ENCODE results near the gene CAMTA1. TPM values are rescaled to one million over a fixed set of nuclear protein-coding genes. Genes with fewer than 3 reads are reported as not detected.

The CAMTA1 gene
- total RNA-seq, 1 donor: 56.1 TPM

- no peak for DNase-seq (ENCODE audit: low read depth)
- no peak overlapping the region for H3K4me3 ChIP-seq (ENCODE audit: low read depth, low read length)
- TF ChIP-seq, protein P1, sequence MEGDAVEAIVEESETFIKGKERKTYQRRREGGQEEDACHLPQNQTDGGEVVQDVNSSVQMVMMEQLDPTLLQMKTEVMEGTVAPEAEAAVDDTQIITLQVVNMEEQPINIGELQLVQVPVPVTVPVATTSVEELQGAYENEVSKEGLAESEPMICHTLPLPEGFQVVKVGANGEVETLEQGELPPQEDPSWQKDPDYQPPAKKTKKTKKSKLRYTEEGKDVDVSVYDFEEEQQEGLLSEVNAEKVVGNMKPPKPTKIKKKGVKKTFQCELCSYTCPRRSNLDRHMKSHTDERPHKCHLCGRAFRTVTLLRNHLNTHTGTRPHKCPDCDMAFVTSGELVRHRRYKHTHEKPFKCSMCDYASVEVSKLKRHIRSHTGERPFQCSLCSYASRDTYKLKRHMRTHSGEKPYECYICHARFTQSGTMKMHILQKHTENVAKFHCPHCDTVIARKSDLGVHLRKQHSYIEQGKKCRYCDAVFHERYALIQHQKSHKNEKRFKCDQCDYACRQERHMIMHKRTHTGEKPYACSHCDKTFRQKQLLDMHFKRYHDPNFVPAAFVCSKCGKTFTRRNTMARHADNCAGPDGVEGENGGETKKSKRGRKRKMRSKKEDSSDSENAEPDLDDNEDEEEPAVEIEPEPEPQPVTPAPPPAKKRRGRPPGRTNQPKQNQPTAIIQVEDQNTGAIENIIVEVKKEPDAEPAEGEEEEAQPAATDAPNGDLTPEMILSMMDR (IDR thresholded peaks at IDR 0.05; ENCODE audit: insufficient read depth, low read depth, low read length): no peak
Measured at GRCh38 chr1:7457811-7458210, 672.6 kb downstream of the CAMTA1 start.

GRCh38 chr1:7458946-7459345 lies 673.7 kb downstream of the CAMTA1 start:
- H3K4me3 ChIP-seq (ENCODE audit: low read depth, low read length): no peak overlapping the region
- no peak for DNase-seq (ENCODE audit: low read depth)
- TF ChIP-seq, protein P1 (IDR thresholded peaks at IDR 0.05; ENCODE audit: insufficient read depth, low read depth, low read length): no peak

DNA sequence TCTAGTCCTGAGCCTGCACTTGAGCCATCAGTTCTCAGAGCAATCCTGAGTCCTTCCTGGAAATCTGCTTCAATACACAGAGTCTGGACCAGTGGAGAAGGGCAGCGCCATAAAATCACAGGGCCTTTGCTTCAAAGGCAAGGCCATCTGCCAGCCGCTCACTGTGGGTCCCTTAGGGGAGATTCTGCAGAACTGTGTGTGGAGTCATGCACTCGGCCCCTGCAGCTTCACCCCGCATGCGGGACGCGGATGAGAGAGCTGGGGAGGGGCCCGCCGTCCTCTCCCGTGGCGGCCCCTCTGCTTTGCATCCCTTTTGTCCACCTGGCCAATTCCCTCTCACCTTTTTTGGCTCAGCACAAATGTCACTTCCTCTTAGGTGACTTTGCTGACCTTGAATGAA lies 674.7 kb downstream of the CAMTA1 start:
- TF ChIP-seq, protein P1 (IDR thresholded peaks at IDR 0.05; ENCODE audit: insufficient read depth, low read depth, low read length): no peak
- H3K4me3 ChIP-seq (ENCODE audit: low read depth, low read length): no peak overlapping the region
- DNase-seq (ENCODE audit: low read depth): no peak

GRCh38 chr1:7460807-7461206 lies 675.6 kb downstream of the CAMTA1 start:
- DNase-seq (ENCODE audit: low read depth): no peak
- H3K4me3 ChIP-seq (ENCODE audit: low read depth, low read length): no peak overlapping the region
- TF ChIP-seq, protein P1 (IDR thresholded peaks at IDR 0.05; ENCODE audit: insufficient read depth, low read depth, low read length): no peak

DNA sequence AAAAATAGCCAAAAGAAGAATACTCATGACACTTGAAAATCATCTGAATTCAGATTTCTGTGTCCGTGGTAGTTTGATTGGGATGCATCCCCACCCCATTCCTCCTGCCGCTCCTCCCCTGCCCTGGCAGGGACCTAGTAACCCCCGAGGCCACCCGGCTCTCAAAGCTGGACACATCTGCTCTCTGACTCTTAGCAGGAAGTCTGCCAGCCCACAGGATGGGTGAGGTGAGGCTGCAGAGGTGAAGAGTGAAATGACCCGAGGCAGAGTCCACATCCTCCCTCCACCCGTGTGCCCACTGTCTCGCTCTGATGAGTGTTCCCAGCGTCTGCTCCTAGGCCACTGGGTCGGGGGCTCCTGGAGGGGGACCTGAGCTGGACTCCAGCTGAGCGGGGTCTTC lies 677.4 kb downstream of the CAMTA1 start:
- DNase-seq (ENCODE audit: low read depth): no peak
- H3K4me3 ChIP-seq (ENCODE audit: low read depth, low read length): no peak overlapping the region
- TF ChIP-seq, protein P1 (IDR thresholded peaks at IDR 0.05; ENCODE audit: insufficient read depth, low read depth, low read length): no peak

DNA sequence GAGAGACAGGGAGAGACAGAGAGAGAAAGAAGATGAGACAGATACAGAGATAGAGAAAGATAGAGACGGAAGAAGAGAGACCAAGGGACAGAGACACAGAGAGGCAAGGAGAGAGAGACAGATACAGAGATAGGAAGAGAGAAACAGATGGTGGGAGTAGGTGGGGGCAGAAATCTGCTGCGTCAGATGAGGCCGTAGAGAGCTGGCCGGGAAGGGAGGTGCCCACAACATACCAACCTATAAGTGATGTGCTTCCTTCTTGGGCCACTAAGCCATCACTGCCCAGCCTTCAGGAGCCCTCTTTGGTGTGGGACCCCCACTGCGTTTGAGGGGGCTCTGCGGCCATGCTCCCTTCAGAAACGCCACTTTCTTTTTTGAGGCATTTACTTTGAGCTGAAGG lies 678.3 kb downstream of the CAMTA1 start:
- TF ChIP-seq, protein P1 (IDR thresholded peaks at IDR 0.05; ENCODE audit: insufficient read depth, low read depth, low read length): no peak
- no peak for DNase-seq (ENCODE audit: low read depth)
- no peak overlapping the region for H3K4me3 ChIP-seq (ENCODE audit: low read depth, low read length)

GRCh38 chr1:7464736-7465135 lies 679.5 kb downstream of the CAMTA1 start:
- no peak overlapping the region for H3K4me3 ChIP-seq (ENCODE audit: low read depth, low read length)
- no peak for DNase-seq (ENCODE audit: low read depth)
- TF ChIP-seq, protein P1 (IDR thresholded peaks at IDR 0.05; ENCODE audit: insufficient read depth, low read depth, low read length): no peak

Data from fibroblast of villous mesenchyme (primary cell).